ENCODE measurements around the gene DYNC1I2. TPM values are rescaled to one million over a fixed set of nuclear protein-coding genes. Genes with fewer than 3 reads are reported as not detected.

DYNC1I2 gene
- polyA plus RNA-seq (2013, experiment 1 of 2): 53.7 TPM
- 68.0 TPM for polyA plus RNA-seq (2013, experiment 2 of 2)

DNA sequence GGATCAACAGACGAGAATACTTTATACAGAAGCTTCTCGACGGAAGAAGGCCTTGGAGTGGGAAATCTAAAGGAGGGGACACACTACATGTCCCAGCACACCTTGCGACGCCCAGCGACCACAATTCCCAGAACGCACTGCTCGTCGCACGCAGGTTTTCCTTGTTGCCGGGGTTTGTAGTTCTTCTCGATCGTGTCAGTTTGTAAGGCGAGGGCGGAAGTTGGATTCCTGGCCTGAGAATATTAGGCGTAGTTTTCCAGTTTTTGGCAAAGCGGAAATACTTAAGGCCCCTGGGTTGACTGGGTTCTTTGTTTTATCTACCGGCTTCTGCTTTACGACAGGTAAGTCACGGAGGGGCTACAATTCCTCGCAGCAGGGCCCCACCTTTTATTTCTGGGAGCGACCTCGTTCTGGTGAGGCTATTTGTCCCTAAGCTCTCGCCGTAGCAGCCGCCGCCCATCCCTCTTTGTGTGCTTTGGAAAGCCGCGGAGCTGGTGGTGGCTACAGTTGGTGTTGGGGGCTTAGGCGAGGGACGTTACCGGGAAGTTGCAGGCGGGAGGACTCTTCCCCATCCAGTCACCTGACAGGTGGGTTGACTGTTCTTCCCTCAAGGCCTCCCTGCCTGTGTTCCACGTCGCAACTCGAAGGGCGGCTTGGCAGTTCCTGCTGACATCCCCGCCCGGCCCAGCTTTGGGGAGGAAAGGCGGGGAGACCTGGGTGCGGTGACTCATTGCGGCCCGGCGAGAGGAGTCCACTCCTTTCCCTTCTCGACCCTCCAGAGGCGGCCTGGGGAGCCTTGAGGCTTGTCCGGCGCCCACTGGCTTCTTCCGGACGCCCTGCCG is at the start of gene DYNC1I2:
Gene DYNC1I2, plus strand, starts transcription at position 183 of the 842 bp plus-strand sequence. CDS start 2,687 bp downstream, outside the sequence.
- Histone ChIP-seq H3K4me1 (ENCODE audit: insufficient read depth, low read length) (peaks cover 8% of the 10 kb centered on the region; the same call in 1 of the 2 replicates), H3K9ac (ENCODE audit: low read depth, low read length) (peak within 1 kb of the TSS; percentile 83), H3K27me3 (ENCODE audit: insufficient read depth, low read length) (no peaks in the 10 kb centered on the region), H3K9me3 (ENCODE audit: insufficient read depth, low read depth, low read length) (no peaks in the 10 kb centered on the region), H3K4me3 (ENCODE audit: low read length) (peak within 1 kb of the TSS; percentile 90), H3K27ac (ENCODE audit: low read depth, low read length) (peak within 1 kb of the TSS; percentile 60), H3K36me3 (ENCODE audit: insufficient read depth, low read length) (peaks cover 25% of the 10 kb centered on the region)
- WGBS: under 1% methylated on average over 51 of the region's 51 CpGs

DNA sequence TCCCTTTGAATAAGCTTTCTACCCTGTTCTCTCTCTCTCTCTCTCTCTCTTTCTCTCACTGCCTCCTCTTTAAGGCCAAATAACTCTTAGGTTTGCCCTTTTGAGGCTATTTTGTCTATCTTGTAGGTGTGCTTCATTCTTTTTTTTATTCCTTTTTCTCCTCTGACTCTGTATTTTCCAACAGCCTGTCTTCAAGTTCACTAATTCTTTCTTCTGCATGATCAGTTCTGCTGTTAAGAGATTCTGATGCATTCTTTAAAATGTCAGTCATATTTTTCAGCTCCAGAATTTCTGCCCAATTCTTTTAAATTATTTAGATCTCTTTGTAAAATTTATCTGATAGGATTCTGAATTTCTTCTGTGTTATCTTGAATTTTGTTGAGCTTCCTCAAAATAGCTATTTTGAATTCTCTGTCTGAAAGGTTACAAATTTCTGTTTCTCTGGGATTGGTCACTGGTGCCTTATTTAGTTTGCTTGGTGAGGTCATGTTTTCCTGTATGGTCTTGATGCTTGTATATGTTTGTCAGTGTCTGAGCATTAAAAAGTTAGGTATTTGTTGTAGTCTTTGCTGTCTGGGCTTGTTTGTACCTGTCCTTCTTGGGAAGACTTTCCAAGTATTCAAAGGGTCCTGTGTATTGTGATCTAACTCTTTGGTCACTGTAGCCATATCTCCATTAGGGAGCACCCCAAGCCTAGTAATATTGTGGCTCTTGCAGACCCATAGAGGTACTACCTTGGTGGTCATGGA is 35.4 kb upstream of the DYNC1I2 start:
- Histone ChIP-seq H3K4me1 (ENCODE audit: insufficient read depth, low read length) (no peaks in the 10 kb centered on the region), H3K9me3 (ENCODE audit: insufficient read depth, low read depth, low read length) (peaks cover 5% of the 10 kb centered on the region; the same call in 1 of the 2 replicates), H3K4me3 (ENCODE audit: low read length) (no peak overlapping the region), H3K9ac (ENCODE audit: low read depth, low read length) (no peak overlapping the region), H3K27me3 (ENCODE audit: insufficient read depth, low read length) (no peaks in the 10 kb centered on the region), H3K27ac (ENCODE audit: low read depth, low read length) (no peak overlapping the region), H3K36me3 (ENCODE audit: insufficient read depth, low read length) (no peaks in the 10 kb centered on the region)

DNA sequence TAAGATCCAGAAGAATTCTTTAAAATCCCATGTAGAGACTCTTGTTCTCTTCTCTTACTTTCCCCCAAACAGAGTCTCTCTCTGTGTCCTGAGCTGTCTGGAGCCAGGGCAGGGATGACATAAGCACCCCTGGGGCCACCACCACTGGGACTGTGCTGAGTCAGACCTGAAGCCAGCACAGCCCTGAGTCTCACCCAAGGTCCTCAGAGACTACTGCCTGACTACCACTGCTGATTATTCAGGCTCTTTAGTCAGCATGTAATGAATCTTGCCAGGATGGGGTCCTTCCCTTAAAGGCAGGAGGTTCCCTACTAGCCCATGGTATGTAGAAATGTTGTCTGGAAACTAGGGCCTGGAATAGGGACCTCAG is 34.9 kb upstream of the DYNC1I2 start:
- Histone ChIP-seq H3K27ac (ENCODE audit: low read depth, low read length) (no peak overlapping the region), H3K36me3 (ENCODE audit: insufficient read depth, low read length) (no peaks in the 10 kb centered on the region), H3K9ac (ENCODE audit: low read depth, low read length) (no peak overlapping the region), H3K9me3 (ENCODE audit: insufficient read depth, low read depth, low read length) (peaks cover 2% of the 10 kb centered on the region; the same call in 1 of the 2 replicates), H3K4me3 (ENCODE audit: low read length) (no peak overlapping the region), H3K4me1 (ENCODE audit: insufficient read depth, low read length) (no peaks in the 10 kb centered on the region), H3K27me3 (ENCODE audit: insufficient read depth, low read length) (no peaks in the 10 kb centered on the region)

DNA sequence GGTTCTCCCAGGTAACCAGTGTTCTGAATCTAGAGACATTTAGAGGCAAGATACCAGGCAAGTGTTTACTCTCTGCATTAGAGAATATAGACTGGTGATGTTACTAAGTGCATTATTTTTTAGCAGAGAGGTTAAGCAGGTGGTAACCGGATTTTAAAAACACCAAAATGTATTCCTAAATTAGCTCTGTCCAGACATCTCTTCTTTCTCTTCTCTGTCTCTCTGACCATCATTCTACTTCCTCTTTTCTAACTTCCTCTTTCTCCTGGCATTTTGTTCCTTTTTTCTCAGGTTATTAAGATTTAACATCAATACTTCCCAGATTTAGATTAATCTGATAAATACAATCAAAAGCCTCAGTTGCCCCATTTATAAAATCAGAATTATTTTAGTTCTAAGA is 31.7 kb upstream of the DYNC1I2 start:
- WGBS: 92% methylated on average over 1 of the region's 1 CpG
- 0 out of 2 replicates have a peak, but pooled peaks cover 2% of the 10 kb centered on the region for H3K9me3 ChIP-seq (ENCODE audit: insufficient read depth, low read depth, low read length)
- no peaks in the 10 kb centered on the region for H3K27me3 ChIP-seq (ENCODE audit: insufficient read depth, low read length)
- H3K4me3 ChIP-seq (ENCODE audit: low read length): no peak overlapping the region
- no peaks in the 10 kb centered on the region for H3K36me3 ChIP-seq (ENCODE audit: insufficient read depth, low read length)
- H3K27ac ChIP-seq (ENCODE audit: low read depth, low read length): no peak overlapping the region
- H3K9ac ChIP-seq (ENCODE audit: low read depth, low read length): no peak overlapping the region
- no peaks in the 10 kb centered on the region for H3K4me1 ChIP-seq (ENCODE audit: insufficient read depth, low read length)

DNA sequence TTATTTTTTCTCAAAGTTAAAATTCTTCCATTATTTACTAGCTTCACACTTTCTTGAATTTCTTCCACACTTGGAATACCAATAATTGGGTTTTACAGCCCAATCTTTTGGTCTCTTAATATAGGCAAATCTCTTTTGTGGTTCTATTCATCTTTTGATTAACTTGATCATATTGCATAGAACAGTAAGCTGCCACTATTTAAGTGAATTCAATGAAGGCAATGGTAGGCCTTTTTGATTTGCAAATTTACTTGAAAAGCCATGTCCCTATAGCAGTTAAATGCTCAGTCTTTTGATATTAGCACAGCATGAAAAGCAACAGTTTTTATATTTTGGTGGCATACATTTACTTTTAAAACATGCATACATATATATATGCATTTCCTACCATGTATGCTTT is 20.2 kb upstream of the DYNC1I2 start:
- no peak overlapping the region for H3K9ac ChIP-seq (ENCODE audit: low read depth, low read length)
- no peaks in the 10 kb centered on the region for H3K36me3 ChIP-seq (ENCODE audit: insufficient read depth, low read length)
- H3K4me3 ChIP-seq (ENCODE audit: low read length): no peak overlapping the region
- H3K9me3 ChIP-seq (ENCODE audit: insufficient read depth, low read depth, low read length): no peaks in the 10 kb centered on the region
- peaks cover 19% of the 10 kb centered on the region for H3K4me1 ChIP-seq (ENCODE audit: insufficient read depth, low read length)
- no peaks in the 10 kb centered on the region for H3K27me3 ChIP-seq (ENCODE audit: insufficient read depth, low read length)
- H3K27ac ChIP-seq (ENCODE audit: low read depth, low read length): no peak overlapping the region

DNA sequence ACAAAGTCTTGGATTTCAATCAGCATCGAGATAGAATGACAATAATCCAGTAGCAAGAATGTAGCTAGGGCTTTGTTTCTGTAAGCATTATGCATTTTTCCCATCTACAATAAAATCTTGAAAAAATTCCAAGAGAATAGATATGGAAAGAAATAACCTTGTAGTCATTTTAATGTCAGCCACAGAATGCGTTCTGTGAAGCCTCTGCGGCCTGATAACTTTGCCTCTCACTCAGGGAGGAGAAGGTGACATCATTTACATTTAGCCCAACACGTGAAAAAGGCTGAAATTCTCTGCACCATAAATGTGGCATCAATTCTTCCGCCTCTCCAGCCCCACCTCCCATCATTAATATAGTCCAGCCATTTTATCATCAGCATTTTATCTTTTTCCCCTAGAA is 19.1 kb upstream of the DYNC1I2 start:
- Histone ChIP-seq H3K4me3 (ENCODE audit: low read length) (no peak overlapping the region), H3K27me3 (ENCODE audit: insufficient read depth, low read length) (no peaks in the 10 kb centered on the region), H3K9me3 (ENCODE audit: insufficient read depth, low read depth, low read length) (no peaks in the 10 kb centered on the region), H3K9ac (ENCODE audit: low read depth, low read length) (no peak overlapping the region), H3K4me1 (ENCODE audit: insufficient read depth, low read length) (peaks cover 25% of the 10 kb centered on the region), H3K27ac (ENCODE audit: low read depth, low read length) (no peak overlapping the region), H3K36me3 (ENCODE audit: insufficient read depth, low read length) (no peaks in the 10 kb centered on the region)
- WGBS: 75% methylated on average over 5 of the region's 5 CpGs

DNA sequence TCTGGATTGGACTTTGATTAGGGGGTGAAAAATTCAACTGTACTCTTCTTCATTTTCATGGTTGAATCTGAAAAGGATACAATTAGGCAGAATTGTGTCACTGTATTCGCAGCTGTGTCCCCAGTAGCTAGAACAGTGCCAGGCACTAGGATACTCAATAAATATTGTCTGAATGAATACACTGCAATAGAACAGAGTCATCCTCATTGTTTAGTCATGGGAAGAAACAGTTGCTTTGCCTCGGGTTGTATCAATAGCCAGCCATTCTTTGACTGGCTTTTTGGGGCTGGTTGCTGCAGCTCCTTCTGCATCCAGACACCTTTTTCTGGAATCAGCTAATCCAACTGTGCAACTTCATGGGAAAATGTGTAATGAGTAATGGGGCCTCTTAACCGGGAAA is 18.1 kb upstream of the DYNC1I2 start:
- Histone ChIP-seq H3K9ac (ENCODE audit: low read depth, low read length) (no peak overlapping the region), H3K27ac (ENCODE audit: low read depth, low read length) (no peak overlapping the region), H3K4me1 (ENCODE audit: insufficient read depth, low read length) (peaks cover 25% of the 10 kb centered on the region), H3K27me3 (ENCODE audit: insufficient read depth, low read length) (no peaks in the 10 kb centered on the region), H3K9me3 (ENCODE audit: insufficient read depth, low read depth, low read length) (no peaks in the 10 kb centered on the region), H3K36me3 (ENCODE audit: insufficient read depth, low read length) (no peaks in the 10 kb centered on the region), H3K4me3 (ENCODE audit: low read length) (no peak overlapping the region)
- 63% methylated on average over 3 of the region's 3 CpGs for WGBS

DNA sequence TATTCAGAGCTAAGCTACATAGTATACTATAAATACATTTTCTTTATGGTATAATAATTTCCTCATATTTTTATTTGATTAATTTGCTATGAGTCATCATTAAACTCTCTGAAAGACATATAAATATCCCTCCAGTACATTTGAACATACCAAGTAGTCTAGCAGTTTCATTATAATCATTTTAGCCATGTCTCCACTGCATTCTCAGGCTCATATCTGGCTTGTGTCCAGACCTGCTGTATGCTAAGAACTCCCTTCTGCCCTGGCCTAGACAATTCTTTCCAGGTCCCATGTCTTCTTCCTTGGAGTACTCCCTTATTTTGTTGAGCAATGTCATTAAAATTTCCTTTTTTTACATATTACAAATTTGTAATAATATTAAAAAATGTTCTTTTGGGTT is 16.6 kb upstream of the DYNC1I2 start:
- no peak overlapping the region for H3K27ac ChIP-seq (ENCODE audit: low read depth, low read length)
- no peak overlapping the region for H3K9ac ChIP-seq (ENCODE audit: low read depth, low read length)
- H3K4me3 ChIP-seq (ENCODE audit: low read length): no peak overlapping the region
- peaks cover 26% of the 10 kb centered on the region for H3K4me1 ChIP-seq (ENCODE audit: insufficient read depth, low read length)
- H3K27me3 ChIP-seq (ENCODE audit: insufficient read depth, low read length): no peaks in the 10 kb centered on the region
- H3K9me3 ChIP-seq (ENCODE audit: insufficient read depth, low read depth, low read length): no peaks in the 10 kb centered on the region
- no peaks in the 10 kb centered on the region for H3K36me3 ChIP-seq (ENCODE audit: insufficient read depth, low read length)

DNA sequence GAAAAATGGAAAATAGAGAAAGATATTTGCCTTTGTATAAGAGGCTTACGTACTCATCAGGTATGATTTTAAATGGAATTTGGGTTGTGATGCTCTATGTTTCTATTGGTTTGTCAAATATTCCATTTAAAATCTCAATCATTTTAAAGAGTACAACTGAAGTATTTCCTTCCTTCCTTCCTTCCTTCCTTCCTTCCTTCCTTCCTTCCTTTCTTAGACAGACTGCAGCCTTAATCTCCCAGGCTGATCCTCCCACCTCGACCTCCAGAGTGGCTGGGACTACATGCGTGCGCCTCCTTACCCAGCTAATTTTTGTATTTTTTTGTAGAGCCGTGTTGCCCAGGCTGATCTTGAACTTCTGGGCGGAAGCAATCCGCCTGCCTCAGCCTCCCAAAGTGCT is 15.4 kb upstream of the DYNC1I2 start:
- H3K9ac ChIP-seq (ENCODE audit: low read depth, low read length): no peak overlapping the region
- H3K4me1 ChIP-seq (ENCODE audit: insufficient read depth, low read length): peaks cover 31% of the 10 kb centered on the region
- H3K27me3 ChIP-seq (ENCODE audit: insufficient read depth, low read length): no peaks in the 10 kb centered on the region
- H3K36me3 ChIP-seq (ENCODE audit: insufficient read depth, low read length): no peaks in the 10 kb centered on the region
- WGBS: 94% methylated on average over 7 of the region's 7 CpGs
- H3K4me3 ChIP-seq (ENCODE audit: low read length): no peak overlapping the region
- H3K27ac ChIP-seq (ENCODE audit: low read depth, low read length): no peak overlapping the region
- H3K9me3 ChIP-seq (ENCODE audit: insufficient read depth, low read depth, low read length): no peaks in the 10 kb centered on the region

DNA sequence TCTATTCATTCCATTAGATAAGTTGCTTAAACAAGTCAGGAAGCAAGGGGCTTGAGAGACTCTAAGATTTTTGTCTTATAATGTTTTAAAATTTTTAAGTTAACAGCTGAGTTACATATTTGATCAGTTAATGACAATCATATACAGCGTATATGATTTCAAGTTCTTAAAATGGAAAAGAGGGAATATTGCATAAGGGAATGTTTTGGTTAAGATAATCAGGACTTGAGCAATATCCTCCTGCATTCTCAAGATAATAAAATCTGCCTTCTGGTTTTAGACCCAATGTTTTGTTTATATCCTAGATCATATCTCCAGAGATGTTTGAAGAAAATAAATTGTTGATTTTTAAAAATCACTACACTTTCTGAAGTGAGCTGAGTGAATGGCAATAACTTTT is 13.4 kb upstream of the DYNC1I2 start:
- no peak overlapping the region for H3K4me3 ChIP-seq (ENCODE audit: low read length)
- WGBS: 100% methylated on average over 1 of the region's 1 CpG
- H3K9ac ChIP-seq (ENCODE audit: low read depth, low read length): no peak overlapping the region
- no peaks in the 10 kb centered on the region for H3K36me3 ChIP-seq (ENCODE audit: insufficient read depth, low read length)
- H3K4me1 ChIP-seq (ENCODE audit: insufficient read depth, low read length): peaks cover 12% of the 10 kb centered on the region
- H3K27me3 ChIP-seq (ENCODE audit: insufficient read depth, low read length): no peaks in the 10 kb centered on the region
- no peak overlapping the region for H3K27ac ChIP-seq (ENCODE audit: low read depth, low read length)
- H3K9me3 ChIP-seq (ENCODE audit: insufficient read depth, low read depth, low read length): no peaks in the 10 kb centered on the region

DNA sequence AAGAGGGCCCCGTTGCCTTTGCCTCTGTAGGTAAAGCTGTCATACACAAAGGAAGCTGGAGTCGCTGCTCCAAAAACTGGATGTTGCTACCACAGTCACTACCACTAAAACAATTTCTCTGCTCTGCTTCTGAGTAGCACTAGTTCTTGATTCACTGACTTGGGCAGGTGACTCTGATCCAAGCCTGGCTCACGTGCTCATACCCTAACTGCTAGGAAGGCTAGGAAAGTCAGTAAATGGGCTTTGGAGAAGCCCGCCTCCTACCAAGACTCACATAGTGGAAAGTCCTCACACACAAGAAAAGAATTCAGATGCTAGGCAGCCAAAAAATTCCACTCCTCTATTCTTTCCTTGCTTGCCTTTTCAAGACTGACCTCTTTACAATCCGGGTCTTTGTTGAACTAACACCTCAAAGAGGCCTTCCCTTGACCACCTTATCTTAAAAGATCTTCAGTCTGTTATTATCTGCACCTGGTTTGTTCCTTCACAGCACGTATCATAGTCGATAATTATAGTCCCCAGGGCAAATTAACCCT is 11.4 kb upstream of the DYNC1I2 start:
- Histone ChIP-seq H3K4me3 (ENCODE audit: low read length) (no peak overlapping the region), H3K27ac (ENCODE audit: low read depth, low read length) (no peak overlapping the region), H3K9ac (ENCODE audit: low read depth, low read length) (no peak overlapping the region), H3K27me3 (ENCODE audit: insufficient read depth, low read length) (no peaks in the 10 kb centered on the region), H3K4me1 (ENCODE audit: insufficient read depth, low read length) (peaks cover 12% of the 10 kb centered on the region), H3K36me3 (ENCODE audit: insufficient read depth, low read length) (no peaks in the 10 kb centered on the region), H3K9me3 (ENCODE audit: insufficient read depth, low read depth, low read length) (no peaks in the 10 kb centered on the region)
- 89% methylated on average over 7 of the region's 7 CpGs for WGBS
